ENCODE results near the gene AMIGO3. TPM values are rescaled to one million over a fixed set of nuclear protein-coding genes. Genes with fewer than 3 reads are reported as not detected.

Gene AMIGO3
- polyA plus RNA-seq, 1 donor (not counting 4 experiments of a cell fraction or from before 2014, with no cell fraction given), result 0.03 TPM

DNA sequence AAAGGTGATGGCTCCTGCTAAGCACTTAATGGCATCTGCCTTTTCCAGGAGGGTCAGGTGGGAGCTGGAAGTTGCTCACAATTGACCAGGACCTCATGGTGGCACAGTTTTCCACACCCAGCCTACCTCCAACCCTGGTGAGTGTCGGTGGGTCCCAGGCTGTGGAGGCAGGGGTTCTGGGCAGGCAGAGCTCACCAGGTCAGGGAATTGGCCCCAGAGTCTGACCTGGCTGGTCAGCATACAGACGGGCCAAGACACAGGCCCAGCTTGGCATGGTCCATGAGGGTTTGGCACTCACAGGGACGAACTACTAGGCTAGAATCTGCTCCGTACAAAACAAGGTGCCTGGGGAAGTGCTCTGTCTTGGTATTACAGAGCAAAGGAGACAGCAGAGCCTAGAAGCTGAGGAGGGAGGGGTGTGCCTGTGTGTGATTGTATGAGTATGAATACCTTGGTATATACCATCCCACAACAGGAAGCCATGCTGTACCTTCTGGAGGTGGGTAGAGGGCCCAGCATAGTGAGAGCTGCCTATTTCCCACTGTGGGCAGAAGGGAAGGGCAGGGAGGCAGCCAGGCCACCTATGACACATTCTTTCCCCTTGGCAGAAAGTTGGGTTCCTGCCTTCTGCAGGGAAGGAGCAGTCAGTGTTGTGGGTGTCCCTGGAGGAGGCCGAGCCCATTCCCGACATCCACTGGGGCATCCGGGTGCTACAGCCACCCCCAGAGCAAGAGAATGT is 38.8 kb downstream of the AMIGO3 start:
- no peak for TF ChIP-seq EZH2 (IDR thresholded peaks at IDR 0.05; ENCODE audit: low read length)
- TF ChIP-seq, protein P1, sequence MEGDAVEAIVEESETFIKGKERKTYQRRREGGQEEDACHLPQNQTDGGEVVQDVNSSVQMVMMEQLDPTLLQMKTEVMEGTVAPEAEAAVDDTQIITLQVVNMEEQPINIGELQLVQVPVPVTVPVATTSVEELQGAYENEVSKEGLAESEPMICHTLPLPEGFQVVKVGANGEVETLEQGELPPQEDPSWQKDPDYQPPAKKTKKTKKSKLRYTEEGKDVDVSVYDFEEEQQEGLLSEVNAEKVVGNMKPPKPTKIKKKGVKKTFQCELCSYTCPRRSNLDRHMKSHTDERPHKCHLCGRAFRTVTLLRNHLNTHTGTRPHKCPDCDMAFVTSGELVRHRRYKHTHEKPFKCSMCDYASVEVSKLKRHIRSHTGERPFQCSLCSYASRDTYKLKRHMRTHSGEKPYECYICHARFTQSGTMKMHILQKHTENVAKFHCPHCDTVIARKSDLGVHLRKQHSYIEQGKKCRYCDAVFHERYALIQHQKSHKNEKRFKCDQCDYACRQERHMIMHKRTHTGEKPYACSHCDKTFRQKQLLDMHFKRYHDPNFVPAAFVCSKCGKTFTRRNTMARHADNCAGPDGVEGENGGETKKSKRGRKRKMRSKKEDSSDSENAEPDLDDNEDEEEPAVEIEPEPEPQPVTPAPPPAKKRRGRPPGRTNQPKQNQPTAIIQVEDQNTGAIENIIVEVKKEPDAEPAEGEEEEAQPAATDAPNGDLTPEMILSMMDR (optimal IDR thresholded peaks at IDR 0.05 in 1 of 3, IDR thresholded peaks at IDR 0.05 in 1 of 3, conservative IDR thresholded peaks at IDR 0.05 in 1 of 3; ENCODE audit: extremely low read depth in 1 of 3, insufficient read depth in 2 of 3, low read length in 3 of 3), result no peak
- no peaks in the 10 kb centered on the region for H4K20me1 ChIP-seq (ENCODE audit: control insufficient read depth, extremely low read depth, insufficient read depth, low read length)
- H3K27ac ChIP-seq (ENCODE audit: control insufficient read depth, insufficient read depth, low read length), result no peak overlapping the region
- FAIRE-seq (no peak), DNase-seq (ENCODE audit: low read depth, low spot score) (no peak)
- H3K9me3 ChIP-seq (ENCODE audit: control insufficient read depth, low read depth, low read length), result no peaks in the 10 kb centered on the region
- peaks cover 9% of the 10 kb centered on the region for H3K79me2 ChIP-seq (ENCODE audit: control insufficient read depth, insufficient read depth, low read length)
- no peak overlapping the region for H3K4me2 ChIP-seq (ENCODE audit: control insufficient read depth, extremely low read depth, insufficient read depth, low read depth, low read length)
- dilution Hi-C loops (cut with MboI; ENCODE audit: extremely low pct_ligation_motif_present, low sequenced_read_pairs), result no loop called here
- no peak overlapping the region for H3K9ac ChIP-seq (ENCODE audit: control insufficient read depth, extremely low read depth, insufficient read depth, low read length)
- no peaks in the 10 kb centered on the region for H3K4me1 ChIP-seq (ENCODE audit: control insufficient read depth, extremely low read depth, insufficient read depth, low read length)
- H3K9me1 ChIP-seq (ENCODE audit: control insufficient read depth, extremely low read depth, insufficient read depth, low read length), result no peaks in the 10 kb centered on the region
- H3K36me3 ChIP-seq (ENCODE audit: control insufficient read depth in 2 of 2, extremely low read depth in 1 of 2, insufficient read depth in 2 of 2, low read length in 2 of 2), result peaks cover 61 to 67% of the 10 kb centered on the region in 2 experiments
- no peak overlapping the region for H3K4me3 ChIP-seq (ENCODE audit: control insufficient read depth in 2 of 3, extremely low read depth in 1 of 3, insufficient read depth in 2 of 3, low read depth in 1 of 3, low read length in 3 of 3)
- H3K27me3 ChIP-seq (ENCODE audit: control insufficient read depth, extremely low read depth, insufficient read depth, low read length), result no peaks in the 10 kb centered on the region
- H2AFZ ChIP-seq (ENCODE audit: control insufficient read depth, low read length), result no peak overlapping the region

GRCh38 chr3:49675912-49676311 is 43.6 kb downstream of the AMIGO3 start:
- no peak for TF ChIP-seq EZH2 (IDR thresholded peaks at IDR 0.05; ENCODE audit: low read length)
- TF ChIP-seq, protein P1 (optimal IDR thresholded peaks at IDR 0.05 in 1 of 3, IDR thresholded peaks at IDR 0.05 in 1 of 3, conservative IDR thresholded peaks at IDR 0.05 in 1 of 3; ENCODE audit: extremely low read depth in 1 of 3, insufficient read depth in 2 of 3, low read length in 3 of 3), result no peak
- FAIRE-seq, result no peak
- H3K27ac ChIP-seq (ENCODE audit: control insufficient read depth, insufficient read depth, low read length), result no peak overlapping the region
- H4K20me1 ChIP-seq (ENCODE audit: control insufficient read depth, extremely low read depth, insufficient read depth, low read length), result no peaks in the 10 kb centered on the region
- H3K9ac ChIP-seq (ENCODE audit: control insufficient read depth, extremely low read depth, insufficient read depth, low read length), result no peak overlapping the region
- peaks cover 20% of the 10 kb centered on the region for H3K79me2 ChIP-seq (ENCODE audit: control insufficient read depth, insufficient read depth, low read length)
- peaks cover 10% of the 10 kb centered on the region for H3K4me1 ChIP-seq (ENCODE audit: control insufficient read depth, extremely low read depth, insufficient read depth, low read length)
- H3K36me3 ChIP-seq (ENCODE audit: control insufficient read depth in 2 of 2, extremely low read depth in 1 of 2, insufficient read depth in 2 of 2, low read length in 2 of 2), result peaks cover 39% of the 10 kb centered on the region in 2 experiments
- H3K9me1 ChIP-seq (ENCODE audit: control insufficient read depth, extremely low read depth, insufficient read depth, low read length), result no peaks in the 10 kb centered on the region
- DNase-seq (ENCODE audit: low read depth, low spot score), result no peak
- H2AFZ ChIP-seq (ENCODE audit: control insufficient read depth, low read length), result no peak overlapping the region
- H3K4me2 ChIP-seq (ENCODE audit: control insufficient read depth, extremely low read depth, insufficient read depth, low read depth, low read length), result no peak overlapping the region
- no peak overlapping the region for H3K4me3 ChIP-seq (ENCODE audit: control insufficient read depth in 2 of 3, extremely low read depth in 1 of 3, insufficient read depth in 2 of 3, low read depth in 1 of 3, low read length in 3 of 3)
- H3K27me3 ChIP-seq (ENCODE audit: control insufficient read depth, extremely low read depth, insufficient read depth, low read length), result no peaks in the 10 kb centered on the region
- H3K9me3 ChIP-seq (ENCODE audit: control insufficient read depth, low read depth, low read length), result no peaks in the 10 kb centered on the region
- dilution Hi-C loops (cut with MboI; ENCODE audit: extremely low pct_ligation_motif_present, low sequenced_read_pairs), result no loop called here
